Testis (tissue), 3 donors: Measurements from ENCODE around the gene ICAM4. TPM values are rescaled to one million over a fixed set of nuclear protein-coding genes. Genes with fewer than 3 reads are reported as not detected.

Experiments used
- DNase-seq: peaks from one replicate; pipeline ENCODE4 v3.0.0-alpha.2; 2019
- H3K27ac ChIP-seq, 2 donors: fragments of 200-600 bp; sonication (generic); one replicate each; pipeline ENCODE4 v1.5.1; 2019
- H3K27me3 ChIP-seq: fragments of 200-600 bp; sonication (generic); one replicate; pipeline ENCODE4 v1.5.1; 2019
- H3K36me3 ChIP-seq: fragments of 200-600 bp; sonication (generic); one replicate; pipeline ENCODE4 v1.5.1; 2017; ENCODE audit warnings: low read depth; ENCODE audit errors: missing control alignments
- H3K4me1 ChIP-seq: fragments of 200-600 bp; sonication (generic); one replicate; pipeline ENCODE4 v1.5.1; 2019
- H3K4me3 ChIP-seq, 2 donors: fragments of 200-600 bp; sonication (generic); one replicate each; pipeline ENCODE4 v1.5.1; 2017 to 2019
- H3K9me3 ChIP-seq: fragments of 200-600 bp; sonication (generic); one replicate; pipeline ENCODE4 v1.5.1; 2017
- POLR2A ChIP-seq: fragments of 450-650 bp; IDR thresholded peaks from one replicate; pipeline ENCODE4 v1.6.1; 2017; ENCODE audit warnings: antibody characterized with exemption, mild to moderate bottlenecking, moderate library complexity
- WGBS, 2 donors: methylation state at CpG; one replicate each; pipeline ENCODE4 v1.1.5; 2018; 5-methylcytosine and 5-hydroxymethylcytosine counted together
- intact Hi-C: fragments of 100-400 bp; cut with DNase I; formaldehyde crosslinking; loops from one replicate; pipeline ENCODE4 v1.15.1; 2023; ENCODE audit warnings: low total_unique reads
- polyA plus RNA-seq: library from polyadenylated mRNA; stranded (reverse); fragments of 350-450 nt; fragmentation: Illumina TruSeq; extraction: RNeasy Lipid Tissue Mini Kit (QIAGEN cat#74804); gene quantifications from one replicate; pipeline ENCODE4 v1.2.3, GENCODE V29; 2014; ENCODE audit warnings: low read depth, low replicate concordance; ENCODE audit not compliant: insufficient read depth
- total RNA-seq, 2 donors: library from RNA; depleted of rRNA; stranded (reverse); fragments of >200 nt; gene quantifications; one replicate each; pipeline ENCODE4 v1.2.3, GENCODE V29; 2016
- TF ChIP-seq, protein P1 (sequence below), 3 experiments: fragments of 450-650 bp in 2 of 3; fragments of 200-600 bp in 1 of 3; sonication (generic) in 1 of 3; IDR thresholded peaks; one replicate each; pipeline ENCODE4 v1.5.1; 2016 to 2019; ENCODE audit warnings: antibody characterized with exemption in 3 of 3, mild to moderate bottlenecking in 2 of 3, moderate library complexity in 1 of 3

ICAM4 gene
- total and polyA plus RNA-seq, 3 donors from 2014 or later = 0.25 to 0.47 (median 0.28) TPM

DNA sequence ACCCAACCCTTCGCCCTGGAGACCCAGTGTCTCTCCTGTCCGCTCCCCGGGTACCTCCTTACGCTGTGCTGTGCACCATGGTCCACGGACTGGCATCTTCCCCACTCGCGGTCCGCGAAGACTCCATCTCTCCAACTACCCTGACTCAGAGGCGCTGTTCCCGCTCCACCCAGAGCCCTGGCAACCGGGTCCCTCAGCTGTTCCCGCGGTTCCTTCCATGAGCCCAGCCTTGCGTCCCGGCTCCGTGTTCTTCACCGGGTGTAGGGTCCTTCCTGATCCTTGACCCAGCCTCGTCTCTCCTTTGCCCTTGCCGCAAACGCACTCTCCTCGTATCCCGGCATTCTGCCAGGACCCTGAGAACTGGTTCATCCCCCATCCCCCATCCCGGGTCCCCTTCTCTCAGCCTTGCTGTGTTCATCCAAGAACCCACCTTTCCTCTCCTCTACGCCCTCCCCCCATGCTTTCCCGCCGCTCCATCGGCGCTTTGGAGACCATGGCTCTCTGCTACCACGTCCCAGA lies 3.7 kb downstream of the ICAM4 start:
- WGBS, 2 donors = 1% methylated on average over 25 to 30 of the region's 30 CpGs
- Histone ChIP-seq H3K9me3 (no peaks in the 10 kb centered on the region), H3K36me3 (no peaks in the 10 kb centered on the region), H3K27me3 (peaks cover 5% of the 10 kb centered on the region), H3K4me3 (peak overlapping the region in 1 of 2 donors; percentile 38), H3K4me1 (peaks cover 44% of the 10 kb centered on the region), H3K27ac (no peak overlapping the region)
- no peak for DNase-seq
- TF ChIP-seq, protein P1, sequence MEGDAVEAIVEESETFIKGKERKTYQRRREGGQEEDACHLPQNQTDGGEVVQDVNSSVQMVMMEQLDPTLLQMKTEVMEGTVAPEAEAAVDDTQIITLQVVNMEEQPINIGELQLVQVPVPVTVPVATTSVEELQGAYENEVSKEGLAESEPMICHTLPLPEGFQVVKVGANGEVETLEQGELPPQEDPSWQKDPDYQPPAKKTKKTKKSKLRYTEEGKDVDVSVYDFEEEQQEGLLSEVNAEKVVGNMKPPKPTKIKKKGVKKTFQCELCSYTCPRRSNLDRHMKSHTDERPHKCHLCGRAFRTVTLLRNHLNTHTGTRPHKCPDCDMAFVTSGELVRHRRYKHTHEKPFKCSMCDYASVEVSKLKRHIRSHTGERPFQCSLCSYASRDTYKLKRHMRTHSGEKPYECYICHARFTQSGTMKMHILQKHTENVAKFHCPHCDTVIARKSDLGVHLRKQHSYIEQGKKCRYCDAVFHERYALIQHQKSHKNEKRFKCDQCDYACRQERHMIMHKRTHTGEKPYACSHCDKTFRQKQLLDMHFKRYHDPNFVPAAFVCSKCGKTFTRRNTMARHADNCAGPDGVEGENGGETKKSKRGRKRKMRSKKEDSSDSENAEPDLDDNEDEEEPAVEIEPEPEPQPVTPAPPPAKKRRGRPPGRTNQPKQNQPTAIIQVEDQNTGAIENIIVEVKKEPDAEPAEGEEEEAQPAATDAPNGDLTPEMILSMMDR (IDR thresholded peaks at IDR 0.05) = no peak
- no peak for TF ChIP-seq POLR2A
- intact Hi-C loops = no loop called here

DNA sequence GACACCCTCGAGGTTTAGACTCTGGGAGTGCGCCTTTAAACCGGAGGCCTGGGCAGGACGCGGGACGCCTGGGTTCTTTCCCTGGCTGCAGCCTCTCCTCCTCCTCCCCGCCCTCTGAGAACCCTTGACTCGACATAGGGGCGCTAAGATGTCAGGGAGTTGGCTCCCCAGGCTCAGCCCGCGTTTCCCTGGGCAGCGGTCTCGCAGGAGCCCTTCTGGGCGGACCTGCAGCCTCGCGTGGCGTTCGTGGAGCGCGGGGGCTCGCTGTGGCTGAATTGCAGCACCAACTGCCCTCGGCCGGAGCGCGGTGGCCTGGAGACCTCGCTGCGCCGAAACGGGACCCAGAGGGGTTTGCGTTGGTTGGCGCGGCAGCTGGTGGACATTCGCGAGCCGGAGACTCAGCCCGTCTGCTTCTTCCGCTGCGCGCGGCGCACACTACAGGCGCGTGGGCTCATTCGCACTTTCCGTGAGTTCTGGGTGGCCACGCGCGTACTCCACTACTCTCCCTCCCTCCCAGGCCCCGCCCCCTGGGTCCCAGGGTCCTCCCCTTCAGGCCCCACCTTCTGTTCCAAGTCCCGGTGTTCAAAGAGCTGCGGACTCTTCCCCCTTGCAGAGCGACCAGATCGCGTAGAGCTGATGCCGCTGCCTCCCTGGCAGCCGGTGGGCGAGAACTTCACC lies 4.3 kb downstream of the ICAM4 start:
- intact Hi-C loops = no loop called here
- Histone ChIP-seq H3K9me3 (no peaks in the 10 kb centered on the region), H3K27ac (no peak overlapping the region), H3K4me1 (peaks cover 46% of the 10 kb centered on the region), H3K36me3 (no peaks in the 10 kb centered on the region), H3K4me3 (peak overlapping the region; percentile 5 to 40), H3K27me3 (peaks cover 5% of the 10 kb centered on the region)
- WGBS, 2 donors = 1% methylated on average over 28 to 57 of the region's 57 CpGs
- DNase-seq = peak; percentile 29
- TF ChIP-seq POLR2A = no peak
- TF ChIP-seq, protein P1 (IDR thresholded peaks at IDR 0.05) = no peak

DNA sequence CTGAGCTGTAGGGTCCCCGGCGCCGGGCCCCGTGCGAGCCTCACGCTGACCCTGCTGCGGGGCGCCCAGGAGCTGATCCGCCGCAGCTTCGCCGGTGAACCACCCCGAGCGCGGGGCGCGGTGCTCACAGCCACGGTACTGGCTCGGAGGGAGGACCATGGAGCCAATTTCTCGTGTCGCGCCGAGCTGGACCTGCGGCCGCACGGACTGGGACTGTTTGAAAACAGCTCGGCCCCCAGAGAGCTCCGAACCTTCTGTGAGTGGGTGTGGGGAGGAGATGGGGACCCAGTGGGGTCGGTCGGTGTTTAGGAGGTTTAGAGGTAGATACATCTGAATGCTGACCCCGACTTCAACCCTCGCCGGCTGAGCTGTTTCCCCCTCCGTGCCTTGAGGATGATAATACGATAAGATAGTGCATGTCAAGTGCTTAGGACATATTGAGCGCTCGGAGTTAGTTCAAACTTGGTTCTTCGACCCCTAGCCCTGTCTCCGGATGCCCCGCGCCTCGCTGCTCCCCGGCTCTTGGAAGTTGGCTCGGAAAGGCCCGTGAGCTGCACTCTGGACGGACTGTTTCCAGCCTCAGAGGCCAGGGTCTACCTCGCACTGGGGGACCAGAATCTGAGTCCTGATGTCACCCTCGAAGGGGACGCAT lies 4.9 kb downstream of the ICAM4 start:
- H3K27ac ChIP-seq = no peak overlapping the region
- no peaks in the 10 kb centered on the region for H3K36me3 ChIP-seq
- peaks cover 5% of the 10 kb centered on the region for H3K27me3 ChIP-seq
- TF ChIP-seq, protein P1 (IDR thresholded peaks at IDR 0.05) = no peak
- no peak for TF ChIP-seq POLR2A
- H3K4me3 ChIP-seq = peak overlapping the region; percentile 5 to 40
- intact Hi-C loops = no loop called here
- H3K4me1 ChIP-seq = peaks cover 41% of the 10 kb centered on the region
- H3K9me3 ChIP-seq = no peaks in the 10 kb centered on the region
- WGBS, 2 donors = 0 to 2% methylated on average over 10 to 49 of the region's 49 CpGs
- DNase-seq = no peak

DNA sequence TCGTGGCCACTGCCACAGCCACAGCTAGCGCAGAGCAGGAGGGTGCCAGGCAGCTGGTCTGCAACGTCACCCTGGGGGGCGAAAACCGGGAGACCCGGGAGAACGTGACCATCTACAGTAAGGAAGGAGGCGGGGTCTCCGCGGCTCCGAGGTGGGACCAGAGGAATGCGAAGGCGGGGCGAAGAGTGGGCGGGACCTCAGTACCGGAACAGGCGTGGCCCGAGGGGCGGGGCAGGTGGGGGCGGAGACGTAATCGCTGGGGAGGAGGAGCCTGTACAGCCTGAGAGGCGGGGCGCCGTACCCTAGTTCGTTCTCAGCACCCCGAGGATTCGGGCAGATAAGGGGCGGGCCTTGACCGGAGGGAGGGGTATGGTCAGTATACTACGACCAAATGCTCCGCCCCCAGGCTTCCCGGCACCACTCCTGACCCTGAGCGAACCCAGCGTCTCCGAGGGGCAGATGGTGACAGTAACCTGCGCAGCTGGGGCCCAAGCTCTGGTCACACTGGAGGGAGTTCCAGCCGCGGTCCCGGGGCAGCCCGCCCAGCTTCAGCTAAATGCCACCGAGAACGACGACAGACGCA lies 5.5 kb downstream of the ICAM4 start:
- 2 to 3% methylated on average over 29 to 45 of the region's 45 CpGs for WGBS, 2 donors
- Histone ChIP-seq H3K4me3 (peak overlapping the region in 1 of 2 donors; percentile 40), H3K9me3 (no peaks in the 10 kb centered on the region), H3K36me3 (no peaks in the 10 kb centered on the region), H3K27ac (no peak overlapping the region), H3K27me3 (peaks cover 5% of the 10 kb centered on the region), H3K4me1 (peaks cover 35% of the 10 kb centered on the region)
- peak; percentile 78 for DNase-seq
- intact Hi-C loops = no loop called here
- no peak for TF ChIP-seq POLR2A
- TF ChIP-seq, protein P1 (IDR thresholded peaks at IDR 0.05) = no peak
